GM18858 (cell line): ENCODE results near the gene COMMD1.
"Not testable (repeated sequence)": the region's sequence is repeated elsewhere in the genome, so short reads cannot be mapped to it uniquely, and the experiment has no call there.

ENCODE experiments used
- ATAC-seq: cut with Tn5 transposase; IDR thresholded peaks from one replicate; pipeline ENCODE4 v1.9.1; 2021; ENCODE audit not compliant: unreplicated experiment

The COMMD1 gene

DNA sequence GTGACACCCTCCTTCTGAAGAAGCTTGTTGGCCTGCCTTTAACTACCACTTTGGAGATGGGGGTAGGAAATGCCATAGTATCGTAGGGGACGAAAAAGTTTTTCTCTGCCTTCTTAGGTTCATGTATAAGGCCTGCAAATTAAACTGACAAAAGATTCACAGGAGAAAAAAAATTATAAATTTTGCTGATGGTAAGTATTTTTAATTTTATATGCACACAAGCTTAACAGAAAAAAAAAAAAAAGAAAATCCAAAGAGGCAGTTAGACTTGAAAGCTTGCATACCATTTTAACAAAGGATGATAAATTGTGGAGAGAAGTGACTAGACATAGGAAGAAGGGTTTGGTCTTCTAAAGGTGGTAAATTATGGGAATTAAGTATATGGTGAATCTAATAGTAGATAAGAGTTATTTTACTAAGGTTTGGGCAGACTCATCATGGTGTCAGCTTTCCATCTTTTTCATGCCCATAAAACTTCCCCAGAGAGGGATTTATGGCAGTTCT, 227.9 kb downstream of the COMMD1 start:
- no peak for ATAC-seq

DNA sequence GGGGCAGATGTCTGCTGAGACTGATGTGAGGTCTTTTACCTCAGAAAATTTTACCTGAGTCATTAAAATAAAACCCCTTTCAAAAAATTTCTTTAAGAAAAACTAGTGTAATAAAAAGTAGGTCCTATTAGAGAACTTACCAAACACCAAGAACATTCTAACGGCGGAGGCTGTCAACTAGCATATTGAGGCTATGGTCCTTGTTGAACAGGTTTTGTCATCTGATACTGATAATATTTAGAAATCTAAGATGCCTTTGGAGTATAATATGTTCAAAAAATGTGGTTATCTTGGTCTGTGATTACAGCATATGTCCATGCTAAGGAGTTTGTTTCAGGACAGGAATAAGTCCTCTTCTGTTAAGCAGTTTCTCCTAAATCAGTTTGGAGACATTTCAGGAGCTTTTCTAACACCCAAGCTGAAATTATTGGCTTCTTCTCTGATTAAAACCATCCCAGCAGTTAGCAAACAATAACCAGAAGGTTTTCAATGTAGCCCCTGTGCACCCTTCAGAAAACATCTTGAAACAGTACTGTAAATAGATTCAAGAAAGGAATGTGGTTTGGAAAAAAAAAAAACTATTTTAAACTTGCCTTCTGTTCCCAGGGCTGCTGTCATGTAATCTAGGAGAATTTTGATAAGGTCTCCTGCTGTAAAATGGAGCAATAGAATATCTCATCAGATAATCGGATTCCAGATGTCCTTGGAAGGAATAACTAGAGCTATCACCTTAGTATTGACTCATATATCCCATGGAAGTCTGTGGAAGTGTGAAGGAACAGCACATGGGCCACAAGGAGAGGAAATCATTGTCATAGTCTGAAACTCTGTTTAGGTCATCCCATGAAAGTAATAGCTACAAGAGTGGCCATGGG, 231.7 kb downstream of the COMMD1 start:
- ATAC-seq: no peak

DNA sequence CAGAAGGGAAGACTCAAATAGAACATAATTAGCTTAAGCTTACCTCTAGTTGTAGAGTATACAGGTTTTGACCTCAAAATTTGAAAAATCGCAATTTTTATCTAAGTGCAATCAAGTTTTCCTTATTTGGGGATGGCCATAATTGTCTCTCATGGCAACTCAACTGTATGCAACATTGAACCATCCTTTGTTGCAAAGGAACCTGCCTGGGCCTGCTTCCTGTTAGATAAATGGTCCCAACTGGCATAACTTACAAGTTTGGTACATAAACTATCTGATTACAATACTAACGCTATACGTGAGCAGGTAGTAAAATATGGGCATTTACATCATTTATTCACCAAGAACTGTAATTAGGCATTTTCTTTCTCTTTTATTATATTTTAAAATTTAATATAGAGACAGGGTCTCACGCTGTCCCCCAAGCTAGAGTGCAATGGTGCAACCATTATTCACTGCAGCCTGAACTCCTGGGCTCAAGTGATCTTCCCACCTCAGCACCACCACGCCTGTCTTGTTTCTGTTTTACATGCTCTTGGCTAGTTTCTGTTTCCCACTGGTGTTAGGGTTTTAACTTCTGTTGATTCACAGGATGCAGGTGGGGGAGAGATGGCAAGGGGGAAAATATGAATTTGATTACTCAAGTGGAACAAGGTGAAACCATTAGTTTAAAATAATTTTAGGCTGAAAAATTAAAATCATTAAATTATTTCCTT, 235.1 kb downstream of the COMMD1 start:
- ATAC-seq: peak; percentile 52

DNA sequence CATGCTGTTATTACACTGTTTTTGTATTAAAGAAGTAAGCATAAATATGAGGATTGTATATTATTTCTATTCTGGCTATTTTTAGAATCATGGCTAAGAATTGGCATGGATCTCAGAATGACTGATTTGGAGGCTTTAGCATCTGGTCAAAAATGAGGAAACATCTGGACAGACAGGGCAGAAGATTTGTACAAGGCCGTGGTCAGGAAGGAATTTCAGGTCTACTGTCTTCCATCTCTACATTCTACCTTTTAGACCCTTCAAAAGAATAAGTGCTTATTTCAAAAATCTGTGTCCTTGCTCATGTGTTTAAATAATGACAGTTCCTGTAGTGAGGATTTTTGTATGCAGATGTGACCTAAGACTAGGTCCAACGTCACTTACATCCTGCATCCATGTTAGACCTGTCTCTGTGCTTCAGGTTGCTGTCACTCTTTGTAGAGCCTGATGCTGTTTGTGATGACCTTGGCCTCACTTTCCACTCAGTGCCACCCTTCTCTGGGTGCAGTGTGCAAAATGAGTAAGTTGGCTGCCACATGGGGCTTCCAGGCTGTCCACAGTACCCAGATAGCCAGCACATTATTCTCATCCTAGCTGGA, 235.8 kb downstream of the COMMD1 start:
- no peak for ATAC-seq

GRCh38 chr2:62142054-62142453, 236.6 kb downstream of the COMMD1 start:
- peak; percentile 25 for ATAC-seq

GRCh38 chr2:62143696-62144095, 238.2 kb downstream of the COMMD1 start:
- ATAC-seq: no peak

- no peak for ATAC-seq
Measured at GRCh38 chr2:62144689-62145477, 239.4 kb downstream of the COMMD1 start.

- ATAC-seq: peak; percentile 35
Measured at GRCh38 chr2:62145478-62146100, 240.1 kb downstream of the COMMD1 start.

DNA sequence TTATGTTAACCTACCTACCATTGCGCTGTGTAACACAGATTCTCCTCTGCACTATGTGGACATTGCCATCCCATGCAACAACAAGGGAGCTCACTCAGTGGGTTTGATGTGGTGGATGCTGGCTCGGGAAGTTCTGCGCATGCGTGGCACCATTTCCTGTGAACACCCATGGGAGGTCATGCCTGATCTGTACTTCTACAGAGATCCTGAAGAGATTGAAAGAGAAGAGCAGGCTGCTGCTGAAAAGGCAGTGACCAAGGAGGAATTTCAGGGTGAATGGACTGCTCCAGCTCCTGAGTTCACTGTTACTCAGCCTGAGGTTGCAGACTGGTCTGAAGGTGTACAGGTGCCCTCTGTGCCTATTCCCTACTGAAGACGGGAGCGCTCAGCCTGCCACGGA, 241.3 kb downstream of the COMMD1 start:
- not testable (repeated sequence) for ATAC-seq

GRCh38 chr2:62147610-62148301, 242.3 kb downstream of the COMMD1 start:
- no peak for ATAC-seq

DNA sequence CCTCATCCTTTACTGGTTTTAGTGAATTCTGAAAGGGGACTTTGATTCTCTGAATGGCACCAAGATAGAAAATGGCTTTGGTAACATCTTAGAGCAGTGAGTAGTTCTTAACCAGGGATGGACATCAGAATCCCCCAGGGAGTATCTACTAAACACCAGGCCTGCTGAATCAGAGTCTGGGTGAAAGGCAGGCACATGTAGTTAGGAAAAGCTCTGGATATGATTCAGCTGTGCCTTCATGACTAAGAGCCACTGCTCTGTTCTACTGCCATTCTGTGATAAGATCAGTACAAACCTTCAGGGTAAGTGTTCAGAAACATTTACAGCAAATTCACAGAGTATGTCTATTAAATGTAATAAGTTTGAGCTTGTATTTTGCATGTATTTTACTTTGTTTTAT, 244.2 kb downstream of the COMMD1 start:
- ATAC-seq: no peak

DNA sequence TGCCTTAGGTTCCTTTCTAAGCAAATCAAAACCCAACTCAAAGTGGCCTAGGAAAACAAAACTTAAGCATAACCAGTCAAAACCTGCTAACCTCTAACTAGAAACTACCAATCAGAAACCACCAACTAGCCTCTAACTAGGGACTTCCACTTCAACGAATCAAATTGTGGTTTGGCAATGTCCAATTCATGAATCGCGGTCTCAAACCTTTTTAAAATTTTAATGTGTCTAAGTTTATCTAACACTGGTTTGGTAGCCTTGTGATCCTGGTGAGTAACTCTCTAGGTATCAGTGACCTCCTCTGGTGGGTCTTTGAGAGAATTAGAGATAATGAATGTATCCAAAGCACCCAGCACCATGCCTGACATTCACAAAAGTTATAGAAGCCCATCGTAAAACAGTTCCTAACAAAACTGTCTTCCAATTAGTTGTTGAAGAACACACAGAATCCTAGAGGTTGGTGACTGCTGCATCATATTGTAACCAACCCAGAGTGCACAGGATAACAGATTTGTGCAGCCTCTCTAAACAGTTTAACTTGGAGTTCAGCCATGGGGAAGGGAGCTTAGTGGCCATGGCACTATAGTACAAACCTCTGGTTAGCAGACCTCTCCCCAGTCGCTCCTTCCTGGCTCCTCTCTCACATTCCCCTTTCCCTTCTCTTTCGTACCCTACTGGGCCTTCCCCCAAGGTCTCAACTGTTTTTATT, 245.3 kb downstream of the COMMD1 start:
- no peak for ATAC-seq

DNA sequence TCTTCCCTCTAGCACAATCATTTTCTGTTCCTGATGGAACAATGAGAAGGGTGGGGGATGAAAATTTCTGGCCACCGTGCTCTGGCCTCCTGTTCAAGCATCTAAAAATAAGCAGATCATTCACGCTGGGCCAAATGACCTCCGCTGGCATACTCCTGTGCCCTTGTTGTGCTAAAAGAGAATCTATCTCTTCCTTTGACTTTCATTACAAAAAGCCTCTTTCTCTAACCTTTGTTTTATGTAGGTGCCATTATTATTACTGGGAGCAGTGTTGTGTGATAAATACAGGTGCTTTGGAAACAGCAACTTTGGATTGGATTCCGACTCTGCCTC, 245.8 kb downstream of the COMMD1 start:
- no peak for ATAC-seq

DNA sequence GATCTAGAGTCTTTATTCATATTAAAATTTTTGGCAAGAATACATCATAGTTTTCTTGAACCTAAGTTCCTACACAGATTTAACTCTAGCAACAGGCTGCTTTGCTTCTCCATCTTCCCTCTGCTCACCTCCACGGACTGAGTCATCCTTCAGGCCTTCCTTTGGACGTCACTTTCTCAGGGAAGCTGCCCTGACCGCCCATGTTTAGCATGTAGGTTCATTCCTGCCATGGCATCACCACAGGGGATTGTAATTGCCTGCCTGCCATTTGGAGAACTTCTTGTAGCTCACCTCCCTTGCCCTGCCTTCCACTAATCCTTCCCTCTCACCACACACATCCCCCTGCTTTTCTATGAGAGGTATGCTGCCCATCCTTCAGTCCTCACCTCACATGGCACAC, 246.5 kb downstream of the COMMD1 start:
- no peak for ATAC-seq

GRCh38 chr2:62156861-62157496, 251.5 kb downstream of the COMMD1 start:
- ATAC-seq: no peak

DNA sequence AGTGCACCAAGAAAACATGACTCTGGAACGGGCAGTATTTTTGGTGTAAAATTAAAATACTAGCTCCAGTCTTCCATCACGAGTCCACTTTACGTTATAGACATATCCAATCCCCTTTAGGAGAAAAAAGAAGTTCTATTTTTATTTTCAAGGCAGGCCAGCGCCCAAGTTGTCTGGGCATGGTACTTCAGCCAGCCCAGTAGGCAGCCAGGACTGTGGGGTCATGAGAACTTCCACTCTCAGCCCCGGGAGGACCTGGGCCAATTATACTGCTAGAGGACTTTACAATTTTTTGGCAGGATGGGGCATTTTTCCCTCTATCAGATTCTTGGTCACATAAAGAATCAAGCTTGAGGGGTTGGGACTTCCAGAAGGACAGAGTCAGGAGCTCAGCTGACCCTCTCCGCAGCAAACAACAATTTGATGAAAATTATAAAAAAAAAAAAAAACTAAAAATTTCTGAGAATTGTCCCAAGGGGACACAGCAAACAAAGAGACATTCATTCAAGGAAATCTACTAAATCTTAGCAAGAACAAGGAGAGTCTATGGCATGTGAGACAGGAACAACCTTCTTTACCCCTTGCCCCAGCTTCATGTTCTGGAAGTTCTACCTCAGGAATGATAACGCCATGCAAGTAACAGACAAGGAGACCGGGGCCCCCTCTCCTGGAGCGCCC, 253.1 kb downstream of the COMMD1 start:
- no peak for ATAC-seq

DNA sequence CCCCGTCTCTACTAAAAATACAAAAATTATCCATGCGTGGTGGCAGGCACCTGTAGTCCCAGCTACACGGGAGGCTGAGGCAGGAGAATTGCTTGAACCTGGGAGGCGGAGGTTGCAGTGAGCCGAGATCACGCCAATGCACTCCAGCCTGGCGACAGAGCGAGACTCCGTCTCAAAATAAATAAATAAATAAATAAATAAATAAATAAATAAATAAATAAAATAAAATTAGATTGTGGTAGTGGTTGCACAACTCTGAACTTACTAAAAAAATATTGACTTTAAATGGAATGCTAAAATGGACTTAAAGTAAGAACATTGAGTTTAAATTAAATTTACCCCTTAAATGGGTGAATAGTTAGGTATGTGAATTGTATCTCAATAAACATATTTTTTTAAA, 255.2 kb downstream of the COMMD1 start:
- not testable (repeated sequence) for ATAC-seq

- ATAC-seq: no peak
Measured at GRCh38 chr2:62163106-62163831, 257.8 kb downstream of the COMMD1 start.
